Globus pallidus (tissue), 1 donor: ENCODE measurements around the gene PHF10.
A peak's percentile ranks its signal among the peaks of the same experiment; 100 is the strongest.
"Not testable (repeated sequence)": the region's sequence is repeated elsewhere in the genome, so short reads cannot be mapped to it uniquely, and the experiment has no call there.

Experiments
- DNase-seq: peaks from one replicate; pipeline ENCODE4 v3.0.0-alpha.2; 2015; ENCODE audit warnings: low spot score

PHF10 gene

GRCh38 chr6:169723200-169723909, 945 bp downstream of the PHF10 start:
- DNase-seq, result peak; percentile 72

DNA sequence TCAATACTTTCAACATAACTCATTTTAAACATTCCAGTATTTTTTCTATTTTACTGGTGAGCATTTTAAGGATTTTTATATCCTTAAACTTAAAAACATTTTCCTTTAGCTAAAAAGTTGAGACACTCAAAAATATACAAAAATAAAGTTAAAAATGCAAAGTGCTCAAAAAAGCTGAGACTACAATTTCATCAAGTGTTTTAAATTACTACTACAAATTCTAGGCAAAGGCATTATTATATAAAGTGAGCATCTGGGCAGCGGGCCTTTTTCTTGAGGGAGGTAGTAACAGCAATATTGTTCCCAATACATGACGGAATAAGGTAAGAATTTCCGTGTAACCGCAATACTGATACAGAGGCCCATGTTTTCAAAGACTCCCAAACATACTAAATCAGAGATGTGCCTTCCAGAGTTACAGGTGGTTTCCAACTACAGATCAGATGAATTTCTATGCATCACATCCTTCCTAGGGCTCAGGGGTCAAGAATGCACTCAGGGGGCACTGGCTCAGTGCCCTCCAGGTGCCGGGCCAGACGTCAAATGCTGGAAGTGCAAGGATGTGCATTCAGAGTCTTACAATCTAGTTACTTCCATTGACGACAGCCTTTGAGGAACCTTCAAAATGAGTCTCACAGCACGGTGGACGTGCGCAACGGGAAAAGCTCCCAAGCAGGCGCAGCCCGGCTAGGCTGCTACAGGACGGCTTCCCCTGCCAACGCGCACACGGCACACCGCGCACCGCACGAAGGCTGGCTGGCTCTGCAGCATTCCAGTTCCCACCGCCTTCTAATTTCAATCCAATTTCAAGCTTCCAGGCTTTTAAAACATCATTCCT, 1.7 kb downstream of the PHF10 start:
- peak; percentile 48 for DNase-seq

DNA sequence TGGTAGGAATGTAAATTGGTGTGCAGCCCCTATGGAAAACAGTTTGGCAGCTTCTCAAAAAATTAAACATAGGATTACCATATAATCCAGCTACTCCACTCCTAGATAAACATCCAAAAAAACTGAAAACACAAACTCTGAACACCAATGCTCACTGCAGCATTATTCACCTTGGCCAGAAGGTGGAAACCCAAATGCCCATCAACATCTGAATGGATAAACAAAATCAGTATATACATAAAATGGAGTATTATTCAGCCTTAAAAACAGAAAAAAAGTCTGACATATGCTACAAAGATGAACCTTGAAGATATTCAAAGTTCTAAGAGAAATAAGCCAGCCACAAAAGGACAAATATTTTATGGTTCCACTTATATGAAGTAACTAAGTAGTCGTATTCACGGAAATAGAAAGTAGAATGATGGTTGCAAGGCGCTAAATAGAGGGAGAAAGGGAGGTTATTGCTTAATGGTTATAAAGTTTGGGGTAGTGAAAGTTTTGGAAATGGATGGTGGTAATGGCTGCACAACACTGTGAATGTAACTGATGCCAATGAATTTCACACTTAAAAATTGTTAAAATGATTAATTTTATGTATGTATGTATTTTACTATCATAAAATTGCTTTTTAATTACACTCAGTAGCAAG, 4.0 kb downstream of the PHF10 start:
- DNase-seq, result no peak

DNA sequence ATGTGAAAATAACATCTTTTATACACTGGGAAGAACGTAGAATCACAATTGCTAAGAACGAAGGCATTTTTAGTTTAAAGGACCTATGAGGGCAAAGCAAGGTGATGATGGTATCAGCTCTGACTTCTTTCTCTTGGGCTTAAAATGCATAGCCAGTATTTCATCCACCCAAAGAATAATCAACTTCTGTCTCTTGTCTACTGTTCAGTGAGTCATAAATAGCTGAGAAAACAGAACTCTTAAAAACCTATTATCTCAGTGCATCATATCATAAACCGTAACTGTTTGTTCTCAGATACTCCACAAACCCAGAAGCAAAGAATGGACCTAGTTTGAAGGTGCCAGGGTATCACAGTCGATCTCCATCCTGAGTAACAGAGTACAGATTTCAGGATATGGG, 5.2 kb downstream of the PHF10 start:
- DNase-seq, result no peak

DNA sequence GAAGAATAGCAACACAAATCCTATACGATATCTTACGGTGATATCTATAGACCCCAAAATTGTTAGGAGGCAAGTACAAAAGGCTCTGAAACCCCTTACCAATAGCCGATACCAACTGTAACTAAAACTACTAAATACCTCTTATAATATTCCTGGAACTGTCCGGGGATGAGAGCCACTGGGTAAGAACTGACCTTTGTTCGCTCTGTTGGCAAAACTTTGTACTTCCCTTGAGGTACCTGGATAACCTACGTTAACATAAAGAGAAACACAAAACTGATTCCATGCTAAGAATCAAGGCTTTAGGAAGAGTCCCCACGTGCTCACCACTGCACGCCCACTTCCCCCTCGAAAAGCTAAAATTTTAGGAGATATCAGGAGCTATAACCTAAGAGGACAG, 9.7 kb downstream of the PHF10 start:
- no peak for DNase-seq

DNA sequence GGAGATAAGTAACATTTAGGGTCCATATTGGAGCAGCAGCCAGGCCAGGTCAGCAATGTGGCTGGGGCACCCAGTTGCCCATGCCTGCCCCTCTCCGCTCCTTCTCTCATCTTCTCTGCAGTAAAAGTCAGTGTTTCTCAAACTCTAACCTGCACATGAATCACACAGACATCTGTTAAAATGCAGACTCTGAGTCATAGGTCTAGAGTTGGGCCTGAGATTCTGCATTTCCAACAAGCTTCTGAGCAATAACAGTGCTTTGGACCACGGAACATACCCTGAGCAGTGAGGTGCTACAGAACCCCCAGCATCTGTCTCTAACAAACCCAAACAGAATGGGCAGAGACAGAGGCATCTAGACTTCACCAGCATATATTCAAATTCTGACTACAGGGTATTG, 10.1 kb downstream of the PHF10 start:
- DNase-seq, result no peak

DNA sequence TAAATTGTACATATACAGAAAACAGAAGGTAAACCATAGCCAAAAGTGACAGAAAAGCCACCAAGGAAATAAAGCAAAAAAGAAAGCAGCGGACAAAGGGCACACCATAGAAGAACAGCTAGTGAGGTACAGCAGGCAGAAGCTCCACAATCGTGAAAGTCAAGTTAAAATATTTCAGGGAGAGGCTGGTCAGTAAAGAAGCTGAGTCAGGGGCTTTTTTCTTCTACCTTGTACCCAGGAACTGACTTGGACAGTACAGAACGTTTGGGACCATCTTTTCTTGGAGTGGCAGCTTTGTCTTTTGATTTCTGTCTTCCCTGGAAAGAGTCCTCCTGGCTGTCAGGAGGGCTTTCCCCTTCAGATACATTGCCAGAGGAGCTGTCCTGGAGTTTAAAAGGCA, 14.3 kb downstream of the PHF10 start:
- no peak for DNase-seq

DNA sequence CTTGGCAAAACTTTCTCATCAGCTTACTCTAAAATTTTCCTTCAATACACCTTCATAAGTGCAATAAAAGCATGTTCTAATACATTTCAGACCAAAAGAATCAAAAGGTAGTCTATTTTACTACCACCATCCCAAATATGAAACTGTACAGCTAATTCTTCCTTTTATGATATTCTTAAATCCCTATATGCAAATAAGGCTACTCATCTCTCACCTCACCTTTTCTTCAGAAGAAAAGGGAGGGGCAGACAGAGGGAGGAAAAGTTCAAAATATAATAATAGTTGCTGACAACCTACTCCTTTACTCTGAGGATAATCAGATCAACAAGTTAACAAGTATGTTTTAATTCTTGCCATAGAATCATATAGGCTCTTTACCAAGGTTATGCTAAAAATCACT, 15.0 kb downstream of the PHF10 start:
- DNase-seq, result no peak

GRCh38 chr6:169707772-169708171, 16.5 kb downstream of the PHF10 start:
- DNase-seq, result no peak

DNA sequence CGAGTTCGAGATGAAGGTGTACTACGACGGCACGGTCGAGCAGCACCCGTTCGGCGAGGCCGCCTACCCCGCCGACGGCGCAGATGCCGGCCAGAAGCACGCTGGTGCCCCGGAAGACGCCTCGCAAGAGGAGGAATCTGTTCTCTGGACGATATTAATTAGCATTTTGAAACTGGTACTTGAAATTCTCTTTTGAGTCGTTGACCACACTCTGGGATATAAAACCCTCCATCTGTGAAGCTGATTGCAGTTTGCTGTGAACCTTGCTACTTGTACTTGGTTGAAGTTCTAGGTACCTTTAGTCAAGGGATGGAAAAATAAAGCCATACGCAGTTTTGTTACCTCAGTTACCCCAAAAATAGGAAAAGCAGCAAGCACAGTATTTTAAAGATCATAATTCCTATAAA, 21.5 kb downstream of the PHF10 start:
- no peak for DNase-seq

- DNase-seq, result peak; percentile 92
Measured at GRCh38 chr6:169701954-169702839, 22.1 kb downstream of the PHF10 start, which contains the start of the genes C6orf120 and WDR27. Gene C6orf120 (plus strand): TSS chr6:169702126. CDS start chr6:169702460, 334 bp downstream. Gene WDR27 (minus strand): TSS chr6:169702029. CDS start chr6:169689005, 13,024 bp downstream.

DNA sequence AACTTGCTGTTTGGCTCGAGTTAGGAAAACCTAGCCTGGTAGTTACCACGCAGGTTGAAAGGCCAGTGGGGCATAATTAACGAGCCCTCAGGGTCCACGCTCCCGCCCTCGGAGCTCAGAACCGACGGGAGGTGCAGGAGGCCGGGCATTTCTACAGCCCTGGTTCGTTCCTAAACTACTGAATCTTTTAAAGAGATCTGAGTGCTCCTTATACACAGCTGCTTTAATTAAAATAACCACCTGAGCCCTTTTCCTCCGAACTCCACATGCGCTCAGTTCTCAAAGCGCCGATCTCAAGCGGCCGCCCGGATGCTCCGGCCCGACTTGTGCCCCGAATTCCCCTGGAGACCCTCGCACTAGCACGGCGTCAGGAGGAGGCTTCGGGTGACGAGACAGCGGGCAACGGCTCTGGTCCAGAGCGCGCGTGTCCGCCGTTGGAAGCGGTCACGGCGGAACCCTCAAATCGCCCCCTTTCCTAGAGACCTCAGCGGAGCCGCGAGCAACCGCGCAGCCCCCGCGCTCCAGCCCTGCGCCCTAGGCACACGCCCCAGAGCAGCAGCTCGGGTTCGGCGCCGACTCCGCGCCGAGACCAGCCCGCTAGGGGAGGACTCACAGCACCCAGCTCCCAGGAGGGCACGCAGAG, 22.9 kb downstream of the PHF10 start:
- DNase-seq, result no peak

DNA sequence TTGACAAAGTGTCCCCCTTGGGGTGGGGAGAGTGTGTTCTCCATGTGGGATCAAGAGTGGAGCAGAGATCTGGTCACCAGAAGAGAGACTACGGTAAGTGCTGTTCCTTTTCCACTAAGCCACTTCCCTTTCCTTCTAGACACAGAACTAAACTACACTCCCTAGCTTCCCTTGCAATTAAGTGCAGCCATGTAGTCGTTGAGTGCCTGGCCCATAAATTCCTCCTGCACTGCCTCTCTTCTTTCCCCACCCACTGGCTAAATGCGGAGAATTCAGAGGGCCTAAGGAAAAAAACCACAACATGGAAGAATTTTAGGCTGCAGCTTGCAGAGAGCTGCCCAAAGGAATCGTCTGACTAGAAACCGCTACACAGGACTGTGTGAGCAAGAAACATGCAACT, 24.0 kb downstream of the PHF10 start:
- no peak for DNase-seq

- not testable (repeated sequence) for DNase-seq
Measured at GRCh38 chr6:169697115-169697514, 27.2 kb downstream of the PHF10 start.

DNA sequence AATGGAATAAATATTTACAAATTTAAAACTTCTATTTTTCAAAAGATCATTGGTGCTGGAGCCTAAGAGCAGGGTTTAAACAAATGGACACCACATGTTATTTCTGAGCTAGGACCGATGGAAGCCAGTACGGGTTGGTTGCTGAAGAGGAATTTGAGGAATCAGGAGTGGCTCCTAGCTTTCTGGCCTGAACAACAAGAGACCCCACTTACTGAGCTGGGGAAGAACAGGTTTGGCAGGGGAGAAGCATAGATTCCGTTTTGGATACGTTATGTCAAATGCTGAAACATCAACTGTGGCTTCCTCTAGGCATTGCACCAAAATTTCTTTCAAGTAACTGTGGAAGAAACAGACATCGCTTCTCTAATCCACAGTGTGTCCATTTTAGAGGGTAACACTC, 29.2 kb downstream of the PHF10 start:
- no peak for DNase-seq

DNA sequence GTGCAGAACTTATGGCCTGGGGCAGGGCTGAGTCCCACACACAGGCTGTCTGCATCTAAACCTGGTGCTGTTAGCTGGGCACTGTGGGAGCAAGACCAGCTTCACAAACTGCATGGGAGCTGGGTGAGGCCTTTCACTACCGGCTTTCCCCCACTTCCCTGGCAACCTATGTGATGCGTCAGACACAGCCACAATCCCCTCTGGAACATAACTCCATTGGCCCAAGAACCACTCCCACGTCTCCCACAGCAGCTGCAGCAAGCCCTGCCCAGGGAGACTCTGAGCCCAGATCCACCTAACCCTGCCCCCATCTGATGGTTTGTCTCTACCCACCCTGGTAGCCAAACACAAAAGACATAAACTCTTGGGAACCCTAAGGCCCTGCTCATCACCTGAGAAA, 31.8 kb downstream of the PHF10 start:
- DNase-seq, result no peak

- no peak for DNase-seq
Measured at GRCh38 chr6:169691260-169691659, 33.0 kb downstream of the PHF10 start.

DNA sequence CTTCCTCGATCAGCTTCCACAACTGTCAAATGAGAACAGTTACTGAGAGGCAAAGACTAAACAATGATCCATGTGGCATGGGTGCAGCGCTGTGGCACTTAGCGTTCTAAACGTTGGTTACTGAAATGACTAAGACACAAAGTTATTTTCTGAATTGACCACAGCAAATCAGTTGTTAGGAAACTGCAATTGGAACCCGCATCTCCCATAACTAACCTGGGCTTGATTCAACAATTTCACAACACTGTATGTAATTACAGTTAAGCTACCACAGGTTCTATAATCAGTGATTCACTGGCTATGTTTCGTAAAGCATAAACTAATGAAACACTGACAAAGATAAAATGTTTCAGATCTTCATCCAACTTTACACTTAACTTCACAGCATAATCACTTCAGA, 35.0 kb downstream of the PHF10 start:
- no peak for DNase-seq

DNA sequence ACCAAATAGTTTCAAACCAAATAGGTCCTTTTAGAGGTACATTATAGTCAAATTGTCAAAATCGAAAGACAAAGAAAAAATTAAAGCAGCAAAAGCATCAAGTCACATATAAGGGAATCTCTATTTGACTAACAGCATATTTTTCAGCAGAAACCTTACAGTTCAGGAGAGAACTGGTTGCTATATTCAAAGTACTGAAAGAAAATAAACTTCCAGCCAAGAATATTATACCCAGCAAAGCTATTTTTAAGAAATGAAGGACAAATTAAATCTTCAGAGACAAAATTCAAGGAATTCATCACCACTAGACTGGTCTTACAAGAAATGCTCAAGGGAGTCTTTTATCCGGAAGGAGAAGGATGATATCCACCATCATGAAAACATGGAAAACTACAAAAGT, 38.4 kb downstream of the PHF10 start:
- no peak for DNase-seq

DNA sequence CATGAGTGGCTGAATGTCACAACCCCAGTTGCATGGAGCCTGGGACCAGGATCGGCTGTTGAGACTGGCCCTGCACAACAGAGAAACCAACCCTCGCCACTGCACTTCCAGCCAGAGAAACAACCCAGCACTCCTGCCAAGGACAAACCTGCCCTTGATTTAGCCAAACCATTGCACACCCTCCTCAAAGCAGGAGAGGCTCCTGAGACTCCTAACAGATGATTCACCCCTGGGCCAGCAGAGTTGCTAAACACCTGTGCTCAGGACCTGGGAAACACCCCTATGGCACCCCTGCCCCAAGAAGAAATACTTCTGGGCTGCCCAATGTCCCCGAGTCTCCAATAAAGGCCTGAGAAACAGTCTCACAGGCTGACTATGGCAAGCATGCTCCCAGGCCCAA, 40.2 kb downstream of the PHF10 start:
- DNase-seq, result no peak

DNA sequence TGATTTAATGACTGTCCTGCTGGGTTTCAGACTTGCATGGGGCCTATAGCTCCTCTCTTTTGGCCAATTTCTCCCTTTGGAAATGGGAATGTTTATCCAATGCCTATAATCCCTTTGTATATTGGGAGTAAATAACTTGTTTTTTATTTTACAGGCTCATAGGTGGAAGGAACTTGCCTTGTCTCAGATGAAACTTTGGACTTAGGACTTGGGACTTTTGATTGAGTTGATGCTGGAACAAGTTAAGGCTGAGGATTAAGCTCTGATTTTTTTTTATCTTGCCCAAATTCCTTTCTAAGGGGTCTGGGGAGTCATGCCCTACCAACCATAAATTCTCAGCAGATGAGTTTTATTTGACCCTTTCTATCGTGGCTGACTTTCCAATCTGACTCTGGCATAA, 46.0 kb downstream of the PHF10 start:
- DNase-seq, result no peak
